ENCODE measurements around the gene SRRM5. TPM values are rescaled to one million over a fixed set of nuclear protein-coding genes. Genes with fewer than 3 reads are reported as not detected.

The SRRM5 gene
- total RNA-seq, 1 donor from 2014 or later = 0.30 TPM

DNA sequence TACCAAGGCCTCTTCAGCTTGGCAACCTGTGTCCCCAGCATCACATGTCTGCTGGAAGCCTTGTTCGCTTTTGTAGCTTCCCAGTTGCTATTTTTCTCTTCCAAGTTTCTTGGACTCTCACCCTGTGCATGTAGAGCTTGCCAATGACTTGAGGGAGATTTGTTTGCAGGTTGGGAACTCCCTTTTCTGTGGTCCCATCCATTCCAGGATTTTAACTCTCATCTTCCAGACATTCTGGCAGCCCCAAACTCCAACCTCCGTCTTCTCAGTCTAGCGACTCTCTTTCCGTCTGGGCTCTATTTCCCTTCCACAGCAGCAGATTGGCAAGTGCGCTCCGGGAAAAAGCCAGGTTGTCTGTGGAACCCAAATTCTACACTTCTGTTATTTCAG, 49.1 kb downstream of the SRRM5 start:
- peaks cover 12% of the 10 kb centered on the region for H3K9me3 ChIP-seq (replicated peaks)
- intact Hi-C loops (cut with micrococcal nuclease) = no loop called here
- TF ChIP-seq, protein P1, sequence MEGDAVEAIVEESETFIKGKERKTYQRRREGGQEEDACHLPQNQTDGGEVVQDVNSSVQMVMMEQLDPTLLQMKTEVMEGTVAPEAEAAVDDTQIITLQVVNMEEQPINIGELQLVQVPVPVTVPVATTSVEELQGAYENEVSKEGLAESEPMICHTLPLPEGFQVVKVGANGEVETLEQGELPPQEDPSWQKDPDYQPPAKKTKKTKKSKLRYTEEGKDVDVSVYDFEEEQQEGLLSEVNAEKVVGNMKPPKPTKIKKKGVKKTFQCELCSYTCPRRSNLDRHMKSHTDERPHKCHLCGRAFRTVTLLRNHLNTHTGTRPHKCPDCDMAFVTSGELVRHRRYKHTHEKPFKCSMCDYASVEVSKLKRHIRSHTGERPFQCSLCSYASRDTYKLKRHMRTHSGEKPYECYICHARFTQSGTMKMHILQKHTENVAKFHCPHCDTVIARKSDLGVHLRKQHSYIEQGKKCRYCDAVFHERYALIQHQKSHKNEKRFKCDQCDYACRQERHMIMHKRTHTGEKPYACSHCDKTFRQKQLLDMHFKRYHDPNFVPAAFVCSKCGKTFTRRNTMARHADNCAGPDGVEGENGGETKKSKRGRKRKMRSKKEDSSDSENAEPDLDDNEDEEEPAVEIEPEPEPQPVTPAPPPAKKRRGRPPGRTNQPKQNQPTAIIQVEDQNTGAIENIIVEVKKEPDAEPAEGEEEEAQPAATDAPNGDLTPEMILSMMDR (IDR thresholded peaks at IDR 0.05; ENCODE audit: borderline replicate concordance) = no peak
- H3K4me1 ChIP-seq = peaks cover 10% of the 10 kb centered on the region
- peaks cover 31% of the 10 kb centered on the region for H3K36me3 ChIP-seq
- no peaks in the 10 kb centered on the region for H3K27me3 ChIP-seq (ENCODE audit: low read depth)
- no peak for DNase-seq
- no peak overlapping the region for H3K27ac ChIP-seq (replicated peaks)
- no peak overlapping the region for H3K4me3 ChIP-seq

DNA sequence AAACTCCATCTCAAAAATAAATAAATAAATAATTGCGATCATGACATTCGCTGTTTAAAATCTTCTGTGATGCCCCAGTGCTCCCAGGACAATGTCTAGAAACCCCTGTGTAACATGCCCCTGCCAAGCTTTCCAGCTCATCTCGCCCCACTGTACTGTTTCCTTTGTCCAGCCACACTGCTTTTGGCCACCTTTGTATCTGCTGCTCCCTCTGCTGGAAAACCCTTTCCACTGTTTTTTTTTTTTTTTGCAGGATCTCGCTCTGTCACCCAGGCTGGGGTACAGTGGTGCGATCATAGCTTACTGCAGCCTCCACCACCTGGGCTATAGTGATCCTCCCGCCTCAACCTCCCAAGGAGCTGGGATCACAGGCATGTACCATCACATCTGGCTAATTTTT, 50.6 kb downstream of the SRRM5 start:
- TF ChIP-seq, protein P1 (IDR thresholded peaks at IDR 0.05; ENCODE audit: borderline replicate concordance) = peak; percentile 41
- H3K27me3 ChIP-seq (ENCODE audit: low read depth) = no peaks in the 10 kb centered on the region
- peaks cover 13% of the 10 kb centered on the region for H3K4me1 ChIP-seq
- no peak for DNase-seq
- peaks cover 33% of the 10 kb centered on the region for H3K36me3 ChIP-seq
- H3K9me3 ChIP-seq (replicated peaks) = peaks cover 12% of the 10 kb centered on the region
- intact Hi-C loops (cut with micrococcal nuclease) = no loop called here
- H3K27ac ChIP-seq (replicated peaks) = no peak overlapping the region
- no peak overlapping the region for H3K4me3 ChIP-seq

DNA sequence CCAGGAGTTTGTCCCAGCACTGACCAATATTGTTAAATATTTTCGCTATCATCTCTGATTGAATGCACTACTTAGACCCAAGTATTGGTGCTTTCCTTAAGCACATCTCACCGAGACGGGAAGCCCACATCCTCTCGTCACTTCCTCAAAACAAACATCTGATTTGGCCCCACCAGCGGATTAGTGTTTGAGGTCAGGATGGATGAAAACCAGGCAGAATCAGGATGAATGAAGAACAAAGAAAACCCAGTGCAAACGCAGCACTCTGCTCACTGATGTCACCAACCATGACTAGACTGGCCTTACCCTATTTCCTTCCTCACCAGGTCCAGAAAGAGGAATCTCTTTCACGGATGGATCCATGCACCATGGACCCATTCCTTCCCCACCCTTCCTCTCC, 52.1 kb downstream of the SRRM5 start:
- TF ChIP-seq, protein P1 (IDR thresholded peaks at IDR 0.05; ENCODE audit: borderline replicate concordance) = no peak
- Histone ChIP-seq H3K4me1 (peaks cover 20% of the 10 kb centered on the region), H3K27me3 (ENCODE audit: low read depth) (no peaks in the 10 kb centered on the region), H3K27ac (replicated peaks) (no peak overlapping the region), H3K4me3 (no peak overlapping the region), H3K36me3 (peaks cover 24% of the 10 kb centered on the region), H3K9me3 (replicated peaks) (no peaks in the 10 kb centered on the region)
- no peak for DNase-seq
- intact Hi-C loops (cut with micrococcal nuclease) = no loop called here

Other genes starting within 250 kb of the SRRM5 start
- not detected for gene TEX101, start 197.2 kb upstream of the SRRM5 start, total RNA-seq
- gene LYPD3, start 146.5 kb upstream of the SRRM5 start, total RNA-seq = 0.38 TPM
- gene PHLDB3, start 107.3 kb upstream of the SRRM5 start, total RNA-seq = 4.5 TPM
- 14.6 TPM for gene ETHE1, start 84.9 kb upstream of the SRRM5 start, total RNA-seq
- gene ZNF575, start 78.9 kb upstream of the SRRM5 start, total RNA-seq = 1.1 TPM
- 12.8 TPM for gene XRCC1, start 36.6 kb upstream of the SRRM5 start, total RNA-seq
- 1.0 TPM for gene PINLYP, start 36.3 kb upstream of the SRRM5 start, total RNA-seq
- 26.1 TPM for gene IRGQ, start 16.0 kb upstream of the SRRM5 start, total RNA-seq
- gene ZNF576, start 15.5 kb upstream of the SRRM5 start, total RNA-seq = 11.3 TPM
- gene ZNF428, start 7.5 kb downstream of the SRRM5 start, total RNA-seq = 32.3 TPM
- 6.9 TPM for gene CADM4, start 27.8 kb downstream of the SRRM5 start, total RNA-seq
- 3.5 TPM for gene PLAUR, start 58.1 kb downstream of the SRRM5 start, total RNA-seq
- gene IRGC, start 104.0 kb downstream of the SRRM5 start, total RNA-seq = not detected
- 18.9 TPM for gene SMG9, start 142.9 kb downstream of the SRRM5 start, total RNA-seq
- 0.38 TPM for gene KCNN4, start 168.9 kb downstream of the SRRM5 start, total RNA-seq
- 1.3 TPM for gene LYPD5, start 190.4 kb downstream of the SRRM5 start, total RNA-seq
- 14.7 TPM for gene ZNF283, start 215.2 kb downstream of the SRRM5 start, total RNA-seq